Endothelial cell of umbilical vein (primary cell): ENCODE measurements around the gene ABCA3. TPM values are rescaled to one million over a fixed set of nuclear protein-coding genes. Genes with fewer than 3 reads are reported as not detected.

Source experiments
- BruUV-seq: library from RNA; stranded (reverse); fragments of 400-500 nt; replicated peaks from 2 replicates; lab custom pipeline; 2021; lab: Mats Ljungman, UMichigan
- CTCF ChIA-PET: fragments of 300-600, 350-600 bp; sonication (Branson Sonifier 250); formaldehyde crosslinking; loops from one replicate; lab custom pipeline; 2021; ENCODE audit warnings: antibody characterized with exemption, inconsistent platforms; lab: Charles Lee
- POLR2A ChIA-PET: fragments of 300-600, 350-600 bp; sonication (Branson Sonifier 250); formaldehyde crosslinking; loops from one replicate; lab custom pipeline; 2021; ENCODE audit warnings: antibody characterized with exemption, inconsistent platforms; lab: Charles Lee
- DNase-seq: peaks from one replicate; pipeline ENCODE4 v3.0.0-alpha.2; 2011; ENCODE audit warnings: low read depth, low spot score
- FAIRE-seq: peaks from 2 replicates; lab custom pipeline; 2011; peaks lifted over from hg19 to GRCh38; lab: Jason Lieb, UNC
- H2AFZ ChIP-seq: 2 replicates; pipeline ENCODE4 v1.6.0; 2012; ENCODE audit warnings: low read depth, low read length, control low read depth, inconsistent platforms
- H3K27ac ChIP-seq: 2 replicates; pipeline ENCODE4 v1.5.1; 2011; ENCODE audit warnings: low read depth, mild to moderate bottlenecking, control low read depth, low read length, moderate library complexity; ENCODE audit not compliant: insufficient read depth
- H3K27me3 ChIP-seq, 2 experiments: 2 replicates each; pipeline versions ENCODE4 v1.6.0 to v1.6.1; 2011; ENCODE audit warnings: low read length in 2 of 2, mixed read lengths in 1 of 2; ENCODE audit not compliant: control insufficient read depth in 2 of 2, insufficient read depth in 2 of 2
- H3K36me3 ChIP-seq, 2 experiments: 2 replicates in 1 of 2; 3 replicates in 1 of 2; pipeline ENCODE4 v1.5.1; 2011; ENCODE audit warnings: low read length in 2 of 2, mild to moderate bottlenecking in 1 of 2, moderate library complexity in 1 of 2; ENCODE audit not compliant: control insufficient read depth in 2 of 2, insufficient read depth in 2 of 2; ENCODE audit errors: extremely low read depth in 1 of 2
- H3K4me1 ChIP-seq: 3 replicates; pipeline ENCODE4 v1.5.1; 2011; ENCODE audit warnings: mild to moderate bottlenecking, low read length; ENCODE audit not compliant: control insufficient read depth, insufficient read depth; ENCODE audit errors: extremely low read depth
- H3K4me2 ChIP-seq: 2 replicates; pipeline ENCODE4 v1.6.1; 2011; ENCODE audit warnings: low read length, control low read depth, mixed read lengths; ENCODE audit not compliant: insufficient read depth
- H3K4me3 ChIP-seq, 3 experiments: fragments of 200-600 bp in 1 of 3; sonication (generic), shearing (Covaris generic) in 1 of 3; replicated peaks in 1 of 3; 2 replicates each; pipeline ENCODE4 v1.5.1; 2011 to 2016; ENCODE audit warnings: control low read depth in 3 of 3, low read length in 3 of 3, mild to moderate bottlenecking in 2 of 3, inconsistent platforms in 1 of 3, low read depth in 1 of 3, moderate library complexity in 1 of 3; ENCODE audit not compliant: insufficient read depth in 1 of 3
- H3K79me2 ChIP-seq: 2 replicates; pipeline ENCODE4 v1.6.0; 2012; ENCODE audit warnings: low read length, inconsistent platforms; ENCODE audit not compliant: control insufficient read depth, insufficient read depth
- H3K9ac ChIP-seq: replicated peaks from 2 replicates; pipeline ENCODE3; 2011; ENCODE audit warnings: low read length, control low read depth; ENCODE audit not compliant: insufficient read depth; ENCODE audit errors: extremely low read depth
- H3K9me1 ChIP-seq: replicated peaks from 3 replicates; pipeline ENCODE4 v1.6.0; 2011; ENCODE audit warnings: mild to moderate bottlenecking, low read length; ENCODE audit not compliant: control insufficient read depth, insufficient read depth; ENCODE audit errors: extremely low read depth
- H3K9me3 ChIP-seq: replicated peaks from 2 replicates; pipeline ENCODE4 v1.5.1; 2012; ENCODE audit warnings: low read length, inconsistent platforms; ENCODE audit not compliant: control insufficient read depth, insufficient read depth
- H4K20me1 ChIP-seq: replicated peaks from 2 replicates; pipeline ENCODE3; 2011; ENCODE audit warnings: mild to moderate bottlenecking, low read length; ENCODE audit not compliant: control insufficient read depth, insufficient read depth; ENCODE audit errors: extremely low read depth
- CTCF ChIP-seq, 2 donors: IDR thresholded peaks; 1 replicate in 1 of 2; 2 replicates in 1 of 2; pipeline ENCODE4 v1.5.1; 2011; ENCODE audit warnings: low read length in 2 of 2, mild to moderate bottlenecking in 2 of 2, moderate library complexity in 2 of 2, control low read depth in 1 of 2, inconsistent platforms in 1 of 2, low read depth in 1 of 2; ENCODE audit not compliant: insufficient read depth in 1 of 2; ENCODE audit errors: extremely low read depth in 1 of 2
- EZH2 ChIP-seq: IDR thresholded peaks from 2 replicates; pipeline ENCODE4 v1.6.1; 2012; ENCODE audit warnings: borderline replicate concordance, low read depth, mild to moderate bottlenecking, moderate library complexity, low read length, inconsistent platforms; ENCODE audit not compliant: severe bottlenecking
- GATA2 ChIP-seq: IDR thresholded peaks from 2 replicates; pipeline ENCODE4 v1.7.0; 2011; ENCODE audit warnings: low read depth, mild to moderate bottlenecking, moderate library complexity, mixed read lengths, low read length; ENCODE audit not compliant: insufficient read length, insufficient read depth
- JUN ChIP-seq: IDR thresholded peaks from 2 replicates; pipeline ENCODE4 v1.6.1; 2011; ENCODE audit warnings: borderline replicate concordance, low read depth; ENCODE audit not compliant: insufficient read length, insufficient read depth
- MAX ChIP-seq: IDR thresholded peaks from 2 replicates; pipeline ENCODE4 v1.6.1; 2011; ENCODE audit not compliant: insufficient read depth, insufficient read length
- MYC ChIP-seq: IDR thresholded peaks from one replicate; pipeline ENCODE4 v1.6.1; 2011; ENCODE audit warnings: mild to moderate bottlenecking, low read depth, low read length
- POLR2A ChIP-seq: IDR thresholded peaks from 2 replicates; pipeline ENCODE4 v1.6.1; 2012; ENCODE audit warnings: low read depth, mild to moderate bottlenecking, control low read depth, low read length
- POLR2AphosphoS5 ChIP-seq: IDR thresholded peaks from 2 replicates; pipeline ENCODE4 v1.6.1; 2012; ENCODE audit warnings: low read depth, mild to moderate bottlenecking, control low read depth, low read length, moderate library complexity; ENCODE audit not compliant: insufficient read depth
- dilution Hi-C: fragments of 300-500 bp; cut with MboI; formaldehyde crosslinking; loops from one replicate; pipeline ENCODE4 v1.15.0; 2019; ENCODE audit warnings: low sequenced_read_pairs; ENCODE audit not compliant: extremely low pct_ligation_motif_present
- intact Hi-C: fragments of 100-400 bp; cut with micrococcal nuclease; formaldehyde crosslinking; loops from one replicate; pipeline ENCODE4 v1.10.0; 2022
- polyA plus RNA-seq, 4 experiments: library from polyadenylated mRNA; depleted of rRNA in 3 of 4; stranded (reverse) in 3 of 4; unstranded in 1 of 4; fragments of >200 nt; gene quantifications; 2 replicates each; pipeline versions ENCODE4 v1.2.1 to v1.2.3, GENCODE V29; 2011 to 2012; ENCODE audit warnings: missing spikeins in 1 of 4
- total RNA-seq: library from RNA; stranded (reverse); gene quantifications from 2 replicates; pipeline ENCODE4 v1.2.3, GENCODE V29; 2021

The ABCA3 gene
- total and polyA plus RNA-seq, 2 donors (not counting 3 experiments of a cell fraction or from before 2014, with no cell fraction given) = 13.5 to 36.0 TPM

- Histone ChIP-seq H3K4me1 (no peaks in the 10 kb centered on the region), H3K79me2 (no peaks in the 10 kb centered on the region), H3K4me3 (no peak overlapping the region), H3K9ac (no peak overlapping the region), H3K9me1 (no peaks in the 10 kb centered on the region), H3K9me3 (no peaks in the 10 kb centered on the region), H3K27me3 (no peaks in the 10 kb centered on the region), H4K20me1 (no peaks in the 10 kb centered on the region), H3K27ac (no peak overlapping the region), H2AFZ (no peak overlapping the region), H3K4me2 (no peak overlapping the region), H3K36me3 (peaks cover 0 to 18% of the 10 kb centered on the region in 2 experiments)
- ChIA-PET CTCF (no interaction called here), POLR2A (no interaction called here)
- dilution Hi-C loops = no loop called here
- no TSS peak for BruUV-seq
- no peak for FAIRE-seq
- intact Hi-C loops = no loop called here
- TF ChIP-seq CTCF (IDR thresholded peaks at IDR 0.05; ENCODE audit: extremely low read depth in 1 of 2, insufficient read depth in 1 of 2, low read depth in 1 of 2, low read length in 2 of 2) (no peak), MAX (no peak), GATA2 (no peak), MYC (no peak), JUN (no peak), EZH2 (no peak), POLR2AphosphoS5 (no peak), POLR2A (no peak)
- no peak for DNase-seq
Observed at GRCh38 chr16:2324296-2324859, 16.1 kb downstream of the ABCA3 start.
